Fibroblast of lung (primary cell): ENCODE data around the gene THY1.

Source experiments
- CTCF ChIP-seq, 2 donors: IDR thresholded peaks in 1 of 2; conservative IDR thresholded peaks in 1 of 2; 1 replicate in 1 of 2; 2 replicates in 1 of 2; pipeline ENCODE4 v1.5.1; 2011 to 2012; ENCODE audit warnings: low read length in 2 of 2, control low read depth in 1 of 2, inconsistent platforms in 1 of 2, low read depth in 1 of 2, mild to moderate bottlenecking in 1 of 2
- EZH2 ChIP-seq: IDR thresholded peaks from 2 replicates; pipeline ENCODE4 v1.5.1; 2012; ENCODE audit warnings: low read length, control low read depth, mild to moderate bottlenecking; ENCODE audit errors: missing control alignments

DNA sequence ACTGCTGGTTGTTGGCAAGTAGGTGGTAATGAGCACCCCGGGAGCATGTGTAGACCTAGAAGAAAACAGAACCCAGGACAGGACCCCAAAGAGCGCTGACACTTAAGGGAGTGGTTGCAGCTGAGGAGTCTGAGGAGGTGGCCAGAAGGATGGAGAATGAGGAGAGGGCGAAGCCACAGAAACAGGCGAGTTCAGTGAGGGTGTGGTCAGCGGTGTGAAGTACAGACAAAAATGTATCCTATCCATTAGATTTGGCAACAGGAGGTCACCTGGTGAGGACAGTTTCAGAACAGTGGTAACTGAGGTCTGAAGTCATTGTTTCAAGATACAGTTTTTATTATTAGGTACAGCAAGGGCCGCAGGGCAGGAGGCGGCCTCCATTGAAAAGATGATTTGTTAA, 8.6 kb upstream of the THY1 start:
- no peak for TF ChIP-seq EZH2
- no peak for TF ChIP-seq CTCF (conservative IDR thresholded peaks at IDR 0.05 in 1 of 2, IDR thresholded peaks at IDR 0.05 in 1 of 2; ENCODE audit: low read depth in 1 of 2, low read length in 2 of 2)
